ENCODE results near the gene REPS2. TPM values are rescaled to one million over a fixed set of nuclear protein-coding genes. Genes with fewer than 3 reads are reported as not detected.

Gene REPS2
- total and polyA plus RNA-seq, 7 experiments from 2014 or later = 0.21 to 6.2 (median 1.9) TPM; not detected in 2

GRCh38 chrX:17098516-17099247 lies 152.2 kb downstream of the REPS2 start:
- H3K27ac ChIP-seq (ENCODE audit: low read depth, low read length) = no peak overlapping the region
- Mint-ChIP-seq H3K36me3 (peaks cover 0 to 8% (median 0%) of the 10 kb centered on the region in 5 donors), H3K4me1 (no peaks in the 10 kb centered on the region), H3K9me3 (peaks cover 0 to 2% (median 0%) of the 10 kb centered on the region in 11 donors), H3K4me3 (no peak overlapping the region), H3K27me3 (peaks cover 0 to 10% (median 3%) of the 10 kb centered on the region in 5 donors), H3K27ac (no peak overlapping the region)
- intact Hi-C loops (cut with micrococcal nuclease) = no loop called here
- no peaks in the 10 kb centered on the region for H3K9me3 ChIP-seq (ENCODE audit: control insufficient read depth in 2 of 3, low read length in 3 of 3)
- H3K36me3 ChIP-seq (ENCODE audit: control insufficient read depth in 2 of 3, insufficient read depth in 3 of 3, low read length in 3 of 3) = no peaks in the 10 kb centered on the region
- no peaks in the 10 kb centered on the region for H3K4me1 ChIP-seq (ENCODE audit: control insufficient read depth in 2 of 2, insufficient read depth in 2 of 2, low read length in 2 of 2)
- no peak overlapping the region for H3K4me3 ChIP-seq (ENCODE audit: low read length)
- no peaks in the 10 kb centered on the region for H3K27me3 ChIP-seq (ENCODE audit: control insufficient read depth in 2 of 2, insufficient read depth in 2 of 2, low read length in 2 of 2)
- DNase-seq (no peak), ATAC-seq (no peak)
- POLR2A ChIA-PET = no interaction called here
- CTCF ChIA-PET = no interaction called here

GRCh38 chrX:17104433-17104832 lies 158.0 kb downstream of the REPS2 start:
- H3K36me3 Mint-ChIP-seq = peaks cover 0 to 3% (median 0%) of the 10 kb centered on the region in 5 donors
- H3K27me3 Mint-ChIP-seq = no peaks in the 10 kb centered on the region
- H3K4me1 Mint-ChIP-seq = no peaks in the 10 kb centered on the region
- no peak overlapping the region for H3K4me3 Mint-ChIP-seq
- Histone ChIP-seq H3K27ac (ENCODE audit: low read depth, low read length) (no peak overlapping the region), H3K27me3 (ENCODE audit: control insufficient read depth in 2 of 2, insufficient read depth in 2 of 2, low read length in 2 of 2) (no peaks in the 10 kb centered on the region), H3K9me3 (ENCODE audit: control insufficient read depth in 2 of 3, low read length in 3 of 3) (no peaks in the 10 kb centered on the region), H3K4me1 (ENCODE audit: control insufficient read depth in 2 of 2, insufficient read depth in 2 of 2, low read length in 2 of 2) (no peaks in the 10 kb centered on the region), H3K36me3 (ENCODE audit: control insufficient read depth in 2 of 3, insufficient read depth in 3 of 3, low read length in 3 of 3) (no peaks in the 10 kb centered on the region), H3K4me3 (ENCODE audit: low read length) (no peak overlapping the region)
- ChIA-PET POLR2A (no interaction called here), CTCF (no interaction called here)
- ATAC-seq (no peak), DNase-seq (no peak)
- H3K9me3 Mint-ChIP-seq = peaks cover 0 to 2% (median 0%) of the 10 kb centered on the region in 11 donors
- intact Hi-C loops (cut with micrococcal nuclease) = no loop called here
- H3K27ac Mint-ChIP-seq = no peak overlapping the region

GRCh38 chrX:17120816-17121215 lies 174.4 kb downstream of the REPS2 start:
- H3K27ac ChIP-seq (ENCODE audit: low read depth, low read length) = no peak overlapping the region
- Mint-ChIP-seq H3K27me3 (no peaks in the 10 kb centered on the region), H3K4me1 (peaks cover 0 to 2% (median 0%) of the 10 kb centered on the region in 7 donors), H3K4me3 (no peak overlapping the region), H3K36me3 (no peaks in the 10 kb centered on the region), H3K27ac (no peak overlapping the region), H3K9me3 (peaks cover 0 to 7% (median 0%) of the 10 kb centered on the region in 11 donors)
- intact Hi-C loops (cut with micrococcal nuclease) = loop anchor here in 1 of 2 donors (5.0 kb wide), 1 partner anchor 571 kb away; no protein-coding TSS in a partner anchor
- ChIA-PET POLR2A (no interaction called here), CTCF (no interaction called here)
- no peak overlapping the region for H3K4me3 ChIP-seq (ENCODE audit: low read length)
- H3K36me3 ChIP-seq (ENCODE audit: control insufficient read depth in 2 of 3, insufficient read depth in 3 of 3, low read length in 3 of 3) = no peaks in the 10 kb centered on the region
- H3K4me1 ChIP-seq (ENCODE audit: control insufficient read depth in 2 of 2, insufficient read depth in 2 of 2, low read length in 2 of 2) = no peaks in the 10 kb centered on the region
- ATAC-seq = no peak
- H3K27me3 ChIP-seq (ENCODE audit: control insufficient read depth in 2 of 2, insufficient read depth in 2 of 2, low read length in 2 of 2) = no peaks in the 10 kb centered on the region
- no peaks in the 10 kb centered on the region for H3K9me3 ChIP-seq (ENCODE audit: control insufficient read depth in 2 of 3, low read length in 3 of 3)
- no peak for DNase-seq

- Histone ChIP-seq H3K4me3 (ENCODE audit: low read length) (no peak overlapping the region), H3K36me3 (ENCODE audit: control insufficient read depth in 2 of 3, insufficient read depth in 3 of 3, low read length in 3 of 3) (no peaks in the 10 kb centered on the region), H3K4me1 (ENCODE audit: control insufficient read depth in 2 of 2, insufficient read depth in 2 of 2, low read length in 2 of 2) (no peaks in the 10 kb centered on the region), H3K27ac (ENCODE audit: low read depth, low read length) (no peak overlapping the region), H3K9me3 (ENCODE audit: control insufficient read depth in 2 of 3, low read length in 3 of 3) (no peaks in the 10 kb centered on the region), H3K27me3 (ENCODE audit: control insufficient read depth in 2 of 2, insufficient read depth in 2 of 2, low read length in 2 of 2) (no peaks in the 10 kb centered on the region)
- ATAC-seq (no peak), DNase-seq (no peak)
- no peak overlapping the region for H3K4me3 Mint-ChIP-seq
- H3K36me3 Mint-ChIP-seq = no peaks in the 10 kb centered on the region
- ChIA-PET CTCF (no interaction called here), POLR2A (no interaction called here)
- no peak overlapping the region for H3K27ac Mint-ChIP-seq
- H3K9me3 Mint-ChIP-seq = peaks cover 0 to 2% (median 0%) of the 10 kb centered on the region in 11 donors
- no peaks in the 10 kb centered on the region for H3K4me1 Mint-ChIP-seq
- intact Hi-C loops (cut with micrococcal nuclease) = no loop called here
- H3K27me3 Mint-ChIP-seq = peaks cover 0 to 4% (median 0%) of the 10 kb centered on the region in 5 donors
Observed at GRCh38 chrX:17154001-17154400, 207.5 kb downstream of the REPS2 start.

DNA sequence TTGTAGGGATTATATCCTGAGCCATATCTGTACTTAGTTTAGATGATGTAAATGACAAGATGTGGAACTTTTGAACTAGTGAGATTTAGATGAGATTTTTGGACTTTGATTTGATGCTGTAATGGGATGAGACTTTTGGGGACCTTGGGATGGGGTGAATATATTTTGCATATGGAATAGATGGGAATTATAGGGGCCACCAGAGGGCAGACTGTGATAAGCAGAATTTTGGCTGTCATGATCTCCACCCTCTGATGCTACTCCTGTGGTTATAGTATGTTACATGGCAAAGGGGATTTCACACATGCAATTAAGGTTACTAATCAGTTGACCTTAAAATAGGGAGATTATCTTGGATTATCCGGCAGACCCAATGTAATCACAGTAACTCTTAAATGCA lies 214.5 kb downstream of the REPS2 start:
- Histone ChIP-seq H3K27me3 (ENCODE audit: control insufficient read depth in 2 of 2, insufficient read depth in 2 of 2, low read length in 2 of 2) (no peaks in the 10 kb centered on the region), H3K27ac (ENCODE audit: low read depth, low read length) (no peak overlapping the region), H3K4me3 (ENCODE audit: low read length) (no peak overlapping the region), H3K36me3 (ENCODE audit: control insufficient read depth in 2 of 3, insufficient read depth in 3 of 3, low read length in 3 of 3) (no peaks in the 10 kb centered on the region), H3K9me3 (ENCODE audit: control insufficient read depth in 2 of 3, low read length in 3 of 3) (peaks cover 0 to 4% (median 4%) of the 10 kb centered on the region in 3 experiments), H3K4me1 (ENCODE audit: control insufficient read depth in 2 of 2, insufficient read depth in 2 of 2, low read length in 2 of 2) (no peaks in the 10 kb centered on the region)
- POLR2A ChIA-PET = no interaction called here
- no peak for ATAC-seq
- Mint-ChIP-seq H3K27ac (no peak overlapping the region), H3K27me3 (no peaks in the 10 kb centered on the region), H3K36me3 (peaks cover 0 to 8% (median 0%) of the 10 kb centered on the region in 5 donors), H3K4me1 (no peaks in the 10 kb centered on the region), H3K9me3 (peaks cover 0 to 55% (median 12%) of the 10 kb centered on the region in 11 donors), H3K4me3 (no peak overlapping the region)
- CTCF ChIA-PET = interaction anchor here (0.7 kb wide), 1 partner anchor 79 kb away, joined by 7 read pairs; no protein-coding TSS in a partner anchor
- DNase-seq = no peak
- intact Hi-C loops (cut with micrococcal nuclease) = no loop called here

GRCh38 chrX:17161991-17162390 lies 215.5 kb downstream of the REPS2 start:
- no peak overlapping the region for H3K4me3 Mint-ChIP-seq
- H3K9me3 Mint-ChIP-seq = peaks cover 0 to 55% (median 12%) of the 10 kb centered on the region in 11 donors
- Histone ChIP-seq H3K36me3 (ENCODE audit: control insufficient read depth in 2 of 3, insufficient read depth in 3 of 3, low read length in 3 of 3) (no peaks in the 10 kb centered on the region), H3K4me1 (ENCODE audit: control insufficient read depth in 2 of 2, insufficient read depth in 2 of 2, low read length in 2 of 2) (no peaks in the 10 kb centered on the region), H3K9me3 (ENCODE audit: control insufficient read depth in 2 of 3, low read length in 3 of 3) (peaks cover 0 to 4% (median 4%) of the 10 kb centered on the region in 3 experiments), H3K27ac (ENCODE audit: low read depth, low read length) (no peak overlapping the region), H3K4me3 (ENCODE audit: low read length) (no peak overlapping the region), H3K27me3 (ENCODE audit: control insufficient read depth in 2 of 2, insufficient read depth in 2 of 2, low read length in 2 of 2) (no peaks in the 10 kb centered on the region)
- H3K27ac Mint-ChIP-seq = no peak overlapping the region
- POLR2A ChIA-PET = no interaction called here
- no peaks in the 10 kb centered on the region for H3K27me3 Mint-ChIP-seq
- no peak for ATAC-seq
- no peaks in the 10 kb centered on the region for H3K4me1 Mint-ChIP-seq
- DNase-seq = no peak
- intact Hi-C loops (cut with micrococcal nuclease) = no loop called here
- CTCF ChIA-PET = no interaction called here
- H3K36me3 Mint-ChIP-seq = peaks cover 0 to 8% (median 0%) of the 10 kb centered on the region in 5 donors

DNA sequence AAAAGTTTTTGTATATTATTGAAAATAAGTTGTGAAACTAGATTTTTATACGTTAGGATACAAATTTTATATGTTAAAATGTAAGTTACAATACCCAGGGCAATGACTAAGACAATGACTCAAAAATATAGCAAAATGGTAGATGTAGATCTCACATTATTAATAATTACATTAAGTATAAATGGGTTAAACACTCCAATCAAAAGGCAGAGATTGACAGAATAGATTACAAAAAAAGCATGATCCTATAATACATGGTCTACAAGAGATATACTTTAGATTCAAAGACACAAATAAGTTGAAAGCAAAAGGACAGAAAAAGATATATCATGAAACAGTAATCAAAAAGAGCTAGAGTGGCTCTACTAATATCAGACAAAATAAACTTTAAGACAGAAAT lies 217.6 kb downstream of the REPS2 start:
- no peak overlapping the region for H3K4me3 Mint-ChIP-seq
- Histone ChIP-seq H3K9me3 (ENCODE audit: control insufficient read depth in 2 of 3, low read length in 3 of 3) (peaks cover 0 to 4% (median 4%) of the 10 kb centered on the region in 3 experiments), H3K4me1 (ENCODE audit: control insufficient read depth in 2 of 2, insufficient read depth in 2 of 2, low read length in 2 of 2) (no peaks in the 10 kb centered on the region), H3K27me3 (ENCODE audit: control insufficient read depth in 2 of 2, insufficient read depth in 2 of 2, low read length in 2 of 2) (no peaks in the 10 kb centered on the region), H3K27ac (ENCODE audit: low read depth, low read length) (no peak overlapping the region), H3K36me3 (ENCODE audit: control insufficient read depth in 2 of 3, insufficient read depth in 3 of 3, low read length in 3 of 3) (no peaks in the 10 kb centered on the region), H3K4me3 (ENCODE audit: low read length) (no peak overlapping the region)
- peaks cover 0 to 8% (median 0%) of the 10 kb centered on the region in 5 donors for H3K36me3 Mint-ChIP-seq
- ChIA-PET POLR2A (no interaction called here), CTCF (no interaction called here)
- H3K27ac Mint-ChIP-seq = no peak overlapping the region
- peaks cover 0 to 55% (median 11%) of the 10 kb centered on the region in 11 donors for H3K9me3 Mint-ChIP-seq
- intact Hi-C loops (cut with micrococcal nuclease) = no loop called here
- DNase-seq (no peak), ATAC-seq (no peak)
- no peaks in the 10 kb centered on the region for H3K4me1 Mint-ChIP-seq
- no peaks in the 10 kb centered on the region for H3K27me3 Mint-ChIP-seq
